ENCODE results near the gene ARFGAP1.

Gene ARFGAP1

DNA sequence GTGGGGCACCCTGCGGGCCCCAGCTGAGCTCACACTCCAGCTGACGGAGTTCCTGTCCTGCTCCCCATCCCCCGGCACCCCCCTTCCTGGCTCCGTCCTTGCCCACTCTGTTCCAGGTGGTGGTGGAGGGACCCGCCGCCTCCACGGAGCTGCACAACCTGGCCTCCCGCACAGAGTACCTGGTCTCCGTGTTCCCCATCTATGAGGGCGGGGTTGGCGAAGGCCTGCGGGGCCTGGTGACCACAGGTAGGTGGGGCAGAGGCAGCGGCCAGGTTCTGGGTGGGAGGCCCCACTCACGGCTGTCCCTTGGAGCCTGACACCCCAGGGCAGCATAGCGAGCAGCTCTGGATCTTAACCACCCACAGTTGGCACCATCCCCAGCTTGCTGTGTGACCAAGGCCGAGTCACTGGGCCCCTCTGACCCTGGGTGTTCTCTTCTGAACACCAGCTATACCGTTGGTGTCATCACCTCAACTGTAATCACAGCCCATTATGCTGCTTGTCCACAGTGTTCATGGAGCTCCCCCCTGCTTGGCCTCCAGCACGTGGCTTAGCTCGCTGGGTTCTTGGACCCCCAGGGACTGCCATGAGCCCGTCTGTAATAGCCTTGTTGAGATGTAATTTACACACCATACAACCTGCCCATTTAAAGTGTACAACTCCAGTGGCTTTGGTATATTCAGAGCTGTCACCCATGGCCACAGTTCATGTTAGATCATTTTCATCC is 37.8 kb downstream of the ARFGAP1 start:
- no peak for DNase-seq

DNA sequence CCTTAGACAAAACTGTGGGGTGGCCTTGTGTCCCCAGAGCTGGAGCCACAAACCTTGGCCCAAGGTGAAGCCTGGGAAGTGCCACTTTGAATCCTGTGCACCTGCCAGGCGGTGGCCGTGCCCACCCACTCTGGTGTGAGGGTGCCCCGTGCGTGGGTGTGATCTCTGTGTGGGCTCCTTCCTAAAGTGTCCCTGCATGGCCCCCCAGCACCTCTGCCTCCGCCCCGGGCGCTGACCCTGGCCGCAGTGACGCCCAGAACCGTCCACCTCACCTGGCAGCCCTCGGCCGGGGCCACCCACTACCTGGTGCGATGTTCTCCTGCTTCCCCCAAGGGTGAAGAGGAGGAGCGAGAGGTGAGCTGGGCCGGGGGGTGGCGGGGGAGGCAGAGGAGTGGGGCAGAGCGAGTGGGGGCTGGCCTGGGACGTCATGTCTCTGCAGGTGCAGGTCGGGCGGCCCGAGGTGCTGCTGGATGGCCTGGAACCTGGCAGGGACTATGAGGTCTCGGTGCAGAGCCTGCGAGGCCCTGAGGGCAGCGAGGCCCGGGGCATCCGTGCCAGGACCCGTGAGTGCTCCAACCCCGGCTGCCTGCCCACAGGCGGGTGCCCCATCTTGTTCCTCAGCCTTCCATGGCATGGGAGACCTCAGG is 38.7 kb downstream of the ARFGAP1 start:
- no peak for DNase-seq

DNA sequence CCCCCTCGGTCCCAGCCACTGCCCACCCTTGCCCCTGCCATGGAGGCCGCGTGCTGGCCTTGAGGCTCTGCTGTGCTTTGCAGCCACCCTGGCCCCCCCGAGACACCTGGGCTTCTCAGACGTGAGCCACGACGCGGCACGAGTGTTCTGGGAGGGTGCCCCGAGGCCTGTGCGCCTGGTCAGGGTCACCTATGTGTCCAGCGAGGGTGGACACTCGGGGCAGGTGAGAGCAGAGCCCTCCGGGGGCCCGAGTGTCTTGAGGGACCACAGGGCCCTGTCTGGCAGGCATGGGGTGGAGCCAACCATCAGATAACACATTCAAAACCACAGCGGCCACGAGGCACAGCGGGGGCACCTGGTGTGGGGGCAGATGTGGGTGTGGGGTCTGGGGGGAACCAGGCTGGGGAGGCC is 39.2 kb downstream of the ARFGAP1 start:
- DNase-seq = no peak

DNA sequence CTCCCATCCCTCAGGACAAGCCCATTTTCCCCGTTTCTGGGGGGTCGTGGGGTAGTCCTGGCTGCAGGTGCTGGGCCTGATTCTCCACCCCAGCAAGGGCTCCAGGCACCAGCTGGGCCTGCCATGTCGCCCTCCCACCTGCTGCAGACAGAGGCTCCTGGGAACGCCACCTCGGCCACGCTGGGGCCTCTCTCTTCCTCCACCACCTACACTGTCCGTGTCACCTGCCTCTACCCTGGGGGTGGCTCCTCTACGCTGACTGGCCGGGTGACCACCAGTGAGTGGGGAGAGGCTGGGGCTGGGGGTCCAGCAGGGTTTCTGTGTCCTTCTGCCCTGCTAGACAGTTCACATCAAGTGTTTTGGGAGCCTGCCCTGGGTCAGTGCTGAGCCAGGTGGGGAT is 39.7 kb downstream of the ARFGAP1 start:
- DNase-seq = no peak

DNA sequence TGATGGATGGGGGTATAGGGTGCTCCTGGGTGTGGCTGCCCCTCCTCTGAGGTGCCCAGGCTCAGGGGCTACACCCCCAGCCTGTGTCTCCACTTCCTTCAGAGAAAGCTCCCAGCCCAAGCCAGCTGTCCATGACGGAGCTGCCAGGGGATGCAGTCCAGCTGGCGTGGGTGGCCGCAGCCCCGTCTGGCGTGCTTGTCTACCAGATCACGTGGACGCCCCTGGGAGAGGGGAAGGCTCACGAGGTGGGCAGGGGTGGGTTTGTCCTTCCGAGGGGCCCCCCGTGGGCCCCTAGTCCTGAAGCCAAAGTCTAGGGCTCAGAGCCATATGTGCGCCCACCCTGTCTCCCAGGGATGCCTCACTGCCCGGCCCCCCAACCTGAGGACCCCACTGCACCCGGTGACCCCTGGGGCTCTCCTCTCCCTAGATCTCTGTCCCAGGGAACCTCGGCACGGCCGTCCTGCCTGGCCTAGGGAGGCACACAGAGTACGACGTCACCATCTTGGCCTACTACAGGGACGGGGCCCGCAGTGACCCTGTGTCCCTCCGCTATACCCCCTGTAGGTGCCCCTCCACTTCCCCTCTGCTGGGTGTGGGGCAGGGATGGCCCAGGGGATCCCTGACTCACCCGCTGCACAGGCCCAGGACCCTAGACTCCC is 40.2 kb downstream of the ARFGAP1 start:
- DNase-seq = no peak

DNA sequence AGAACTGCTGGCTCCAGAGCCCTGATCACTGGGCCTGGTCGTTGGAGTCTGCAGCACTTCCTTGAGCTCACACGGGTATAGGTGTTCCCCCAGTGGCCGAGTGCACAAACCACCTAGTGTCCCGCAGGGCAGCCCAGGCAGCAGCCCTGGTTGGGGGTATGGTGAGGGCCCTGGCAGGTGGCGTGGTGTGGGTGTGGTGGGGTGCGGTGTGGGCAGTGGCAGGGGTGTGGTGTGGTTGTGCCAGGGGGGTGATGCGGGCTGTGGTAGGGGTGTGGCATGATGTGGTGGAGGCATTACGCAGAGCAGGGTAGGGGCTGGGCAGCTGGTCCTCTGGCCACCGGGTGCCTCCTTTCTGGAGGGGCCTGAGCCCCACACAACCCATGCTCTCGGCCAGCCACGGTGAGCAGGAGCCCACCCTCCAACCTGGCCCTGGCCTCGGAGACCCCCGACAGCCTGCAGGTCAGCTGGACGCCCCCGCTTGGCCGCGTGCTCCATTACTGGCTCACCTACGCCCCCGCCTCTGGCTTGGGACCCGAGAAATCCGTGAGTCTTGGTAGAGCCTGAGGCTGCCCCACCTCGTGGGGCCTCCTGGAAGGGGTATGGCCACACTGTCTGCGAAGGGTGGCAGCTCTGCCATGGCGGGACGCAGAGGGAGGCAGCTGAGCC is 40.9 kb downstream of the ARFGAP1 start:
- DNase-seq = no peak

DNA sequence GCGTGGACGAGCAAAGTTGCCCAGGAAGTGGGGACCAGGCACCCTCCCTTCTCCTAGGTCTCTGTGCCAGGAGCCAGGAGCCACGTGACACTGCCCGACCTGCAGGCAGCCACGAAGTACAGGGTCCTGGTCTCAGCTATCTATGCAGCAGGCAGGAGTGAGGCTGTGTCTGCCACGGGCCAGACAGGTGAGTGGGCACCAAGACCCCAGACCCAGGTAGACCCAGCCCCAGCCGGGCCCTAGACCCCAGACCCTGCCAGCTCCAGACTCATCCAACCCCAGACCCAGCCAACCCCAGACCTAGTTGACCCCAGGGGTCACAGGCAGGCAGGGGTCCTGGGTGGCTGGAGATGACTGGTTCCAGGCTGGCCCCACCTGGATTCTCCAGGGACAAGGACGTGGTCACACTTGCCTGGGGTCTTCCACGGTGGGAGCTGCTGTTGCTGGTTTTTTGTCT is 41.4 kb downstream of the ARFGAP1 start:
- DNase-seq = no peak

DNA sequence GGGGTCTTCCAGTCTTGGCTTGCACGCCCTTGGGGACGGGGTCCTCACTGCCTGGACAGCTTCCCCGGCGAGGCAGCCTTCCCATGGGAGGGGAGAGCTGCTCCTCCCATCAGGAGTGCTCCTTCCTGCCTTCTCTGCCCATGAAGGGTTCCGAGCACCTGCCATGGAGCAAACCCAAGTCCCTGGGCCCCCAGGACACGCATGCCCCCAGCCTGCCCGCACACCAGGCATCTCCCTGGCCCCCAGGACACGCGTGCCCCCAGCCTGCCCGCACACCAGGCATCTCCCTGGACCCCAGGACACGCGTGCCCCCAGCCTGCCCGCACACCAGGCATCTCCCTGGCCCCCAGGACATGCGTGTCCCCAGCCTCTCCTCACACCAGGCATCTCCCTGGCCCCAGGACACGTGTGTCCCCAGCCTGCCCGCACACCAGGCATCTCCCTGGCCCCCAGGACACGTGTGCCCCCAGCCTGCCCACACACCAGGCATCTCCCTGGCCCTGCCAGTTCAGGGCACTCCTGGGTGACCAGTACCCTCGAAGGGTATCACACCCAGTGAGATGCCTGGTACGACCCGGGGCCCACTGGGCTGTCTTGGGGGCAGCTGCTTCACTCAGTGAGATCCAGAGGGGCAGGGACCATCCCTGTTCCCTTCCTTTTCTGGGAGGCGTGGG is 42.1 kb downstream of the ARFGAP1 start:
- no peak for DNase-seq

DNA sequence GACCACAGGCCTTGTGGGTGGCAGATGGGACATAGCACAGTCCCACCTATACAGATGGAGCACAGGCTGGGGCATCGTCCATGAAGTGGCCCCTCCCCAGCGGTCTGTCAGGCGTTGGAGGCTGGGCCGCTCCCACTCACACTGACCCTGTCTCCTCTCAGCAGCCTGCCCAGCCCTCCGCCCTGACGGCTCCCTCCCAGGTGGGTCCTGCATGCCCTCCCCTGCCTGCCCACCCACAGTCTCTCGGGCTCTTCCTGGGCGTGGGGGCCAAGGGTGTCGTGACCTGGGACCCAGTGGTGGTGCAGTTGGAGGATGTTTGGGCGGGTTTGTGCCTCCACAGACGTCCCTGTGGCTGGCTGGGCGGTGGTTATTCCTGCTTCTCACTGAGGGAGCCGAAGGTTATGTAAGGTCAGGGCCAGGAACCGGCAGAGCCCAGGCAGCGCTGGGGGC is 42.7 kb downstream of the ARFGAP1 start:
- no peak for DNase-seq

DNA sequence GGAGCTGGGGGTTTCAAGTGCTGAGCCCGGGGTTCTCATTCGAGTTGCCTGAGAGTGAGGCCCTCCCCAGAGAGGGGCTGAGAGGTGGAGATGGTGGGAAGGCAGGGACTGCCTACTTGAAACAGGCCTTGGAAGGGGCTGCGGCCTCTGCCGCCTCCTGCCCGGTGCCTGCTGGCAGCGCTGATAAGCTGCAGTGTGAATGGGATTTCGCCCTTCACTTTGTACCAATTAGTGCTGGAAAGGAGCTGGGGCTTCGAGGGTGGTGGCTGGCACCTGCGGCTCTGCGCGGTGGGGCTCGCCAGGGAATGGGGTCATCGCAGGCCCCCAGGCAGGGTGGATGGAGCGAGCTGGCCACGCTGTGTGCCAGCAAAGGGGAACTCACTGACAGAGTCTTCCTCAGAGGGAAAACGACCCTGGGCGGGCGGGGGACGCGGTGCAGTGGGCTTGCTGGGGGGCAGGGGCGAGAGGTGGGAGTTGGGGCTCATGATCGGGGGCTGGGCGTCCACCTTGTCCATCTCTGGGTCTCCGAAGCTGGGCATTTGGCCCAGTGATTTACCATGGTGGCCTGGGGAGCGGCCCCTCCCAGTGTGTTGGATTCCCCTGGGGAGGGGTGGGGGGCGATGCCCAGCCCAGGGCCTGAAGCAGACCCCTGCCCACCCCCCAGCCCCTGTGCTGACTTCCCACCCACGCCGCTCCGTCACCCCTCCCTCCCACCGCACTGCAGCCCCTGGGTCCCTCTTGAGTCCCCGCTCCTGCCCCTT is 43.3 kb downstream of the ARFGAP1 start:
- DNase-seq = no peak

DNA sequence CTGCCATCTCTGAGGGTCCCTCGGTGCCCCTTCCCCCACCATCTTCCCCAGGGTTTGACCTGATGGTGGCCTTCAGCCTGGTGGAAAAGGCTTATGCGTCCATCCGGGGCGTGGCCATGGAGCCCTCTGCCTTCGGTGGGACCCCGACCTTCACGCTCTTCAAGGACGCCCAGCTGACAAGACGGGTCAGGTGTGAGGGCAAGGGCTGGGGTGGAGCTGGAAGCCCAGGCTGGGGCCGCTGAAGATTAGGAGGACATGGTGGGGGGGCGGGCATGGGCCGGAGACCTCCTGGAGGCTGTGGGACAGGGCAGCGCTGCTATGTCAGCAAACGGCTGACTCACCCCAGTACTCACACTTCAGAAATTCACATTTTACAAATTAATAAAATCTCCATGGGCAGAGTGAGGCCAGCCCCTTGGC is 43.9 kb downstream of the ARFGAP1 start:
- no peak for DNase-seq

DNA sequence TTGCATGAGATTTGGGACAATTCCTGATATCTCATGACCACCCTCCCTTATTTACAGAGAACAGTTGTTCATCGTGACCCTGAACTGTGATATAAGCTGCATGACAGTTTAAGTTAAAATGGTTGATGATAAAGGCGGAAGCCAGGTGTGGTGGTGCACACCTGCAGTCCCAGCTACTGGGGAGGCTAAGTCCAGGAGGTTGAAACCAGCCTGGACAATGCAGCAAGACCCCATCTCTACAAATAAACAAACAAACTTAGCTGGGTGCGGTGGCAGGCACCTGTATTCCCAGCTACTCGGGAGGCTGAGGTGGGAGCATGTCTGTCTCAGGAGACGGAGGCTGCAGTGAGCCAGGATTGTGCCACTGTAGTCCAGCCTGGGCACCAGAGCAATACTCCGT is 44.4 kb downstream of the ARFGAP1 start:
- DNase-seq = no peak

DNA sequence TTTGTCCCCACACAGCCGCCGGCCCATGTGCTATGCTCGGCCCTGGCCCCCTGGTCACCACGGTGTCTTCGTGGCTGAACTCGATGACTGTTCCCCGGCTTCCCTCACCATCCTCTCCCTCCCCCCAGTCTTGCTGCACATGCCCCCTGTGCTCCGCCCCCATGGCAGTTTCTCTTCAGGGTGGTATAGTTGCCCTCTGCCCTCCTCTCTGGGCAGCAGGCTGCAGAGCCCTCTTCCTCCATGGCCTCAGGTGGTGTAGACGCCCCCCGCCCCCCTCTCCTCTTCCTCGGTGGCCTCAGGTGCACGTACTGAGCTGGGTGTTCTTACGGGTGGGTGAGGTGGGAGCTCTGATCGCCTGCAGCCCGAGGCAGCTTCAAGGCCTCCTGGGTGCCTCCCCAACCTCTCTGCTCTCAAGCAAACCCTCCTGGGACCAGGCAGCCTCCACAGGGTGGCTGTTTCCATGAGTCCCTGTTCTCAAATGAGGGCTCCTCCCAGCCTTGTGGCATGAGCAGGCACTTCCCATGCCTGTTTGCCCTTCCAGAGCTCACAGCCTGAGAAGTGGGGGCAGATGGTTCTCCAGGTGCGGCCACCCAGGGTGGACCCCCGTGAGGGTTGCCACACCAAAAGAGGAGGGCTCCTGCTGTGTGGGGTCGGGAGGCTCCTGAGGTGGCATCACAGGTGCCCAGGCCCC is 45.1 kb downstream of the ARFGAP1 start:
- no peak for DNase-seq

DNA sequence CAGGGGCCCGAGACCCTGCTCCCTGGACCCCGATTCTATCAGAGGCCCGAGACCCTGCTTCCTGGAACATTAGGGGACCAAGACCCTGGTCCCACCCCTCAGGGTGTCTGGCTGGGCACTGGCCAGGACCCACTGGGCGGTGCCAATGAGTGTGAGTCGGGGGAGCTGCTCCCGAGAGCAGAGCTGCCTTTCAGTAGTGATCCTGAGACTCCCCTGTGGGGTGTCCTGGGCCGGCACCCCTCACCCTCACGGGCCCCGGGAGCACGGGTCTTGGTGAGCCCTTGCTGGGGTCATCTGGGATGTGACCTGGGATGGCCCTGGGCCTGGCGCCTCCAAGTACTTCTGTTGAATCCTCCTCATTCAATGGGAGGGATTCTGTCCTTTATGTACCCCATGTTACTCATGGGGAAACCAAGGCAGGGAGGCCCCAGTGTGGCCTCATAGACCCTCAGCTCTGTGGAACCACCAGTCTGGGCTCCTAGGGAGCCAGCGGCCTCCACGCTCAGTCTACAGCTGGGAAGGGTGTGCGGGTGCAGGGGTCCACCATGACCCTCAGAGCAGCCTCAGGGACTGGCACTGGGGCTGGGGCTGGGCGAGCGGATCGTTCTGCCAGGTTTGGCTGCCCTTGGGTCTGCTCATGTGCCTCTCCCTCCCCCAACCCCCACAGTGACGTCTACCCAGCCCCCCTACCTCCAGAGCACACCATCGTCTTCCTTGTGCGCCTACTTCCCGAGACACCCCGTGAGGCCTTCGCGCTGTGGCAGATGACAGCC is 46.0 kb downstream of the ARFGAP1 start:
- no peak for DNase-seq

DNA sequence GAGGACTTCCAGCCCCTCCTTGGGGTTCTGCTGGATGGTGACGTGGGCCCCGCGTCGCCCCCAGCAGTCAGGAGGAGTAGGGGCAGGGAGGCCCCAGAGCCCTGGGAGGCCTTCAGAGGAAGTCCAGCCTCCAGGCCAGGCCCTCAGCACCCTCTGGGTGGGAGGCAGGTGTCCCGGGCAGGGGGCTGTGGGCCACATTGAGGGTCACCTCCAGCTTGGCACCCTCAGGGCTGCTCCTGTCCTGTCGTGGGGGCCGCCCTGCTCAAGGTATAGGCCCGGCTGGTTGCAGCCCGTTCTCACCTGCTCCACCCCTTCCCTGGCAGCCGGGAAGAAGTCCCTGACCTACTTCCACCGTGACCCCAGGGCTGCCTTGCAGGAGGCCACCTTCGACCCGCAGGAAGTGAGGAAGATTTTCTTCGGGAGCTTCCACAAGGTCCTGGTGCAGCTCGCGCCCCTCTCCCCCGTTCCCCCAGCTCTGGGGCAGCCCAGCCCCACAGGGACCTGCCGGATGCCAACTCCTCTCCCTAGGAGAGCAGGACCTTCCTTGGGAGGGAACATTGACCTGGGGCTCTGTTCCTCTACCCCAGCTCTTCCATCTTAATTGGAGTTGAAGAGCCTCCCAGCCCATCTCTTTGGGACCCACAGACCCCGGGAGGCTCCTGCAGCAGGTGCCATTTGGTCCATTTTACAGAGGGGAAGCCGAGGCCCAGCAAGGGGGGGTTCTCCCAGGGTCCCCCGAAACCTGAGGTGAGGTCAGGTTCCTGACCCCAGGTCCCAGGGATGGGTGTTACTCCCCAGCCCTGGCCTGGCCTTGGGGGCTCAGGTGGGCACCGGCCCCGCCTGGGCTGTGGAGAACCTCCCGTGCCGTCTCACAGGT is 46.8 kb downstream of the ARFGAP1 start:
- DNase-seq = no peak

DNA sequence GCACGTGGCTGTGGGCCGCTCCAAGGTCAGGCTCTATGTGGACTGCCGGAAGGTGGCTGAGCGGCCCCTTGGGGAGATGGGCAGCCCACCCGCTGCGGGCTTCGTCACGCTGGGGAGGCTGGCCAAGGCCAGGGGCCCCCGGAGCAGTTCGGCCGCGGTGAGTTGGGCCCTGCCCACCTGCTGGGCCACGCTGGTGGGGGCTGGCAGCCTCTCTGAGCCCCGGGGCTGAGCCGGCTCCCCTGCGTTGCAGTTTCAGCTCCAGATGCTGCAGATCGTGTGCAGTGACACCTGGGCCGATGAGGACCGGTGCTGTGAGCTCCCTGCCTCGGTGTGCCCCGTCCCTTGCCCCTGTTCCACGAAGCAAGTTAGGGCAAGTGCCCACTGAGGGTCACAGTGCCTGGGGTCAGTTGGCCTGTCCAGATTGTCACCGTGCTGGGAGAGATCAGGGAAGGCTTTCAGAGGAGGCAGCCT is 47.5 kb downstream of the ARFGAP1 start:
- DNase-seq = no peak

DNA sequence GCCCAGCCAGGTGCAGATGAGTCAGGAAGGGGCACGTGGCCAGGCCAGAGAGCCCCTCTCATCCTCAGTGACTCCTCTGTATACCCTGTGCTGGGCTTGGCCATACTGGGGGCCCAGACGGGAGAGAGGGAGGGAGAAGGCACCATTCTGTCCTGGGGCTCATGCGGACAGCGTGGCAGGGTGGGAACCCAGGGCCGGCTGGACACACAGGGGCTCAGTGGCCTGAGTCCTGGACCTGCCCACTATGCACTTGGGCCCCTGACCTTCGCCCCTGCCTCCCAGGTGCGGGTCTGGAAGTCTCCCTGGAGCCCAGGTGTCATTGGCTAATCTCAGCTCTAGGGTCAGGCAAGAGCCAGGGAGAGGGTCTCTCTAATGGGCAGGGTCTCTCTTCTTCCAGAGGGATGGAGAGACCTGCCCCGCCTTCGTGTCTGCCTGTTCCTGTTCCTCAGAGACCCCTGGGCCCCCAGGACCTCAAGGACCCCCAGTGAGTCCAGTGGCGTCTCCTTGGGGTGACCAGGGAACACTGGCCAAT is 48.1 kb downstream of the ARFGAP1 start:
- DNase-seq = no peak

DNA sequence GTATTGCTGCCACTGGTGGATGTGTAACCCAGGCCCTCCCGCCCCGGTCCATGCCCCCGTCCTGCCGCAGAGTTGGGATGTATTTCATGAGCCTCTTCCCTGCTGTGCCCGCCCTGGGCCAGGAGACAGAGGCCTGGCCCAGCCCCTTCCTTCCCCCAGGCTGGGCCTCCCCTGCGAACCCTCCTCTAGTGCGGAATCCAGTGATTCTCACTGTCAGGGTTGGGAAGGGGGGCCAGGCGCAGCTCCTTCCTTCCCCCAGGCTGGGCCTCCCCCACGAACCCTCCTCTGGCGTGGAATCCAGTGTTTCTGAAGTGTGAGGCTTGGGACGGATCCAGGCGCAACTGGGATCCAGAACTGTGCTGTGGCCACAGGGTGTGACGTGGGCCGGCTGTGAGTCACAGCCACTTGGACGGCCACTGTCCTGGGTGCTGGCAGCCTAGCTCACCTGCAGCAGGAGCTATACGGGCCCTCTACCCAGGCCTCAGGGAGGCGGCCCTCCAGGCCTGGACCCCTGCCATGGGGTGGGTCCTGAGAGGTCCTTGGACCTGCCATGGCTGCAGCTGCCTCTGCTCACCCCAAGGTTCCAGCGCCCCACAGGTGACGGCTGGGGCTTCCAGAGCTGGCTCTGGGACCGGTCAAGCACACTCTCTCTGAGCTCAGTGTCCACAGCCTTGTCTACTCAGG is 48.7 kb downstream of the ARFGAP1 start:
- DNase-seq = no peak

Measured in activated gamma-delta T cell (primary cell).